22Rv1 (cell line): Measurements from ENCODE around the gene WDR33.

Experiments used
- ZFX ChIP-seq: fragments of 450-650 bp; IDR thresholded peaks from 2 replicates; pipeline ENCODE4 v1.6.1; 2017; ENCODE audit warnings: antibody characterized with exemption, borderline replicate concordance
- TF ChIP-seq, protein P1 (sequence below): fragments of 450-650 bp; IDR thresholded peaks from 2 replicates; pipeline ENCODE4 v1.5.1; 2017; ENCODE audit warnings: mild to moderate bottlenecking

DNA sequence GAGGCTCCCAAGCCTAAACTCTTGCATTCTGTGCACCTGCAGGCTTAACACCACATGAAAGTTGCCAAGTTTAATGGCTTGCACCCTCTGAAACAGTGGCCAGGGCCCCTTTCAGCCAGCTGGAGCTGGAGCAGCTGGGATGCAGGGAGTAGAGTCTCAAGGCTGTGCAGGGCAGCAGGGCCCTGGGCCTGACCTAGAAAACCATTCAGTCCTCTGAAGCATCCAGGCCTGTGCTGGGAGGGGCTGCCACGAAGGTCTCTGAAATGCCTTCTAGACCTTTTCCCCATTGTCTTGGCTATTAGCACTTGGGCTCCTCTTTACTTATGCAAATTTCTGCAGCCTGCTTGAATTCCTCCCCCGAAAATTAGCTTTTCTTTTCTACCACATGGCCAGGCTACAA, 120.3 kb downstream of the WDR33 start:
- TF ChIP-seq, protein P1, sequence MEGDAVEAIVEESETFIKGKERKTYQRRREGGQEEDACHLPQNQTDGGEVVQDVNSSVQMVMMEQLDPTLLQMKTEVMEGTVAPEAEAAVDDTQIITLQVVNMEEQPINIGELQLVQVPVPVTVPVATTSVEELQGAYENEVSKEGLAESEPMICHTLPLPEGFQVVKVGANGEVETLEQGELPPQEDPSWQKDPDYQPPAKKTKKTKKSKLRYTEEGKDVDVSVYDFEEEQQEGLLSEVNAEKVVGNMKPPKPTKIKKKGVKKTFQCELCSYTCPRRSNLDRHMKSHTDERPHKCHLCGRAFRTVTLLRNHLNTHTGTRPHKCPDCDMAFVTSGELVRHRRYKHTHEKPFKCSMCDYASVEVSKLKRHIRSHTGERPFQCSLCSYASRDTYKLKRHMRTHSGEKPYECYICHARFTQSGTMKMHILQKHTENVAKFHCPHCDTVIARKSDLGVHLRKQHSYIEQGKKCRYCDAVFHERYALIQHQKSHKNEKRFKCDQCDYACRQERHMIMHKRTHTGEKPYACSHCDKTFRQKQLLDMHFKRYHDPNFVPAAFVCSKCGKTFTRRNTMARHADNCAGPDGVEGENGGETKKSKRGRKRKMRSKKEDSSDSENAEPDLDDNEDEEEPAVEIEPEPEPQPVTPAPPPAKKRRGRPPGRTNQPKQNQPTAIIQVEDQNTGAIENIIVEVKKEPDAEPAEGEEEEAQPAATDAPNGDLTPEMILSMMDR: no peak
- TF ChIP-seq ZFX: no peak
